Right lobe of liver (tissue), 6 donors: ENCODE data around the gene CHCHD5. TPM values are rescaled to one million over a fixed set of nuclear protein-coding genes. Genes with fewer than 3 reads are reported as not detected.
A peak's percentile ranks its signal among the peaks of the same experiment; 100 is the strongest.

ENCODE experiments used
- ATAC-seq, 4 donors: fragments of 200-7000 bp; cut with Tn5 transposase; one replicate each; pipeline ENCODE4 v1.9.1; 2020; ENCODE audit warnings: mild to moderate bottlenecking in 4 of 4, moderate library complexity in 4 of 4
- DNase-seq, 3 donors: peaks; one replicate each; pipeline ENCODE4 v3.0.0-alpha.2; 2020
- H3K27ac ChIP-seq, 3 donors: fragments of 200-600 bp; one replicate each; pipeline ENCODE4 v1.8.0; 2022
- H3K27me3 ChIP-seq, 2 donors: fragments of 200-600 bp; one replicate each; pipeline ENCODE4 v1.8.0; 2022
- H3K36me3 ChIP-seq, 4 donors: fragments of 200-600 bp; sonication (generic) in 1 of 4; one replicate each; pipeline versions ENCODE4 v1.5.1 to v1.8.0; 2017 to 2022; ENCODE audit warnings: control low read depth in 1 of 4
- H3K4me1 ChIP-seq, 4 donors: fragments of 200-600 bp; sonication (generic) in 1 of 4; one replicate each; pipeline versions ENCODE4 v1.5.1 to v1.8.0; 2017 to 2022; ENCODE audit warnings: control low read depth in 1 of 4
- H3K4me3 ChIP-seq, 3 donors: fragments of 200-600 bp; one replicate each; pipeline ENCODE4 v1.8.0; 2022
- H3K9me3 ChIP-seq, 4 donors: fragments of 200-600 bp; sonication (generic) in 1 of 4; one replicate each; pipeline versions ENCODE4 v1.5.1 to v1.8.0; 2017 to 2022; ENCODE audit warnings: control low read depth in 1 of 4
- CTCF ChIP-seq, 4 donors: fragments of 200-600 bp in 3 of 4; fragments of 450-650 bp in 1 of 4; IDR thresholded peaks; one replicate each; pipeline versions ENCODE4 v1.5.1 to v1.8.0; 2016 to 2022; ENCODE audit warnings: antibody characterized with exemption in 4 of 4, mild to moderate bottlenecking in 2 of 4
- POLR2A ChIP-seq: fragments of 450-650 bp; IDR thresholded peaks from one replicate; pipeline ENCODE4 v1.6.1; 2017; ENCODE audit warnings: antibody characterized with exemption, mild to moderate bottlenecking
- WGBS: methylation state at CpG from one replicate; pipeline ENCODE4 v1.1.6; 2018; ENCODE audit warnings: low coverage, low lambda C conversion rate; ENCODE audit not compliant: insufficient coverage; ENCODE audit errors: missing lambda C conversion rate; 5-methylcytosine and 5-hydroxymethylcytosine counted together
- intact Hi-C, 2 donors: fragments of 100-400 bp; cut with DNase I; formaldehyde crosslinking; loops; one replicate each; pipeline versions ENCODE4 v1.11.2 to v1.14.1; 2022
- total RNA-seq, 6 experiments: library from RNA; depleted of rRNA in 2 of 6; stranded (reverse); fragments of >200 nt in 2 of 6; fragmentation: NEBNext Ultra II Directional in 3 of 6; extraction: Animal tissue kit (Norgen Biotek cat#: 25700) in 3 of 6; gene quantifications; one replicate each; pipeline versions ENCODE4 v1.1.0 to v1.2.4, GENCODE V29; 2016 to 2023
- donor health status: DM: no; HTN: yes; CAD: no.
- donor health status: DM: no; HTN: no; CAD: no.
- donor health status: DM: no; HTN: no; CAD: no.
- donor health status: DM: no; HTN: yes; CAD: no.
- donor health status: DM: no; HTN: yes; CAD: no.

CHCHD5 gene
- total RNA-seq, 6 experiments from 2014 or later: 15.1 to 29.5 (median 18.7) TPM

- no peak overlapping the region for H3K27ac ChIP-seq
- no peaks in the 10 kb centered on the region for H3K27me3 ChIP-seq
- no peak overlapping the region for H3K4me3 ChIP-seq
- no peak for ATAC-seq
- 69% methylated on average over 6 of the region's 6 CpGs for WGBS
- TF ChIP-seq POLR2A (no peak), CTCF (IDR thresholded peaks at IDR 0.05) (no peak)
- peaks cover 0 to 6% (median 0%) of the 10 kb centered on the region in 4 donors for H3K4me1 ChIP-seq
- intact Hi-C loops: loop anchor here in 1 of 2 donors (10.0 kb wide), 1 partner anchor 96 kb away; the partner anchor contains the start of gene NT5DC4
- H3K36me3 ChIP-seq: no peaks in the 10 kb centered on the region
- DNase-seq: no peak
- no peaks in the 10 kb centered on the region for H3K9me3 ChIP-seq
Measured at GRCh38 chr2:112629224-112629623, 44.8 kb downstream of the CHCHD5 start.

GRCh38 chr2:112629823-112630222, 45.4 kb downstream of the CHCHD5 start:
- 78% methylated on average over 8 of the region's 8 CpGs for WGBS
- H3K27ac ChIP-seq: no peak overlapping the region
- H3K4me1 ChIP-seq: peaks cover 0 to 6% (median 0%) of the 10 kb centered on the region in 4 donors
- TF ChIP-seq CTCF (IDR thresholded peaks at IDR 0.05) (no peak), POLR2A (no peak)
- H3K36me3 ChIP-seq: no peaks in the 10 kb centered on the region
- DNase-seq (peak in 1 of 3 donors; percentile 14), ATAC-seq (no peak)
- no peak overlapping the region for H3K4me3 ChIP-seq
- intact Hi-C loops: loop anchor here (10.0 kb wide), 1 partner anchor 95 kb away; the partner anchor contains the start of gene NT5DC4 (in 2 of the 2)
- H3K9me3 ChIP-seq: no peaks in the 10 kb centered on the region
- no peaks in the 10 kb centered on the region for H3K27me3 ChIP-seq

GRCh38 chr2:112630268-112630667, 45.9 kb downstream of the CHCHD5 start:
- no peak overlapping the region for H3K27ac ChIP-seq
- intact Hi-C loops: loop anchor here in 1 of 2 donors (10.0 kb wide), 1 partner anchor 95 kb away; the partner anchor contains the start of gene NT5DC4

GRCh38 chr2:112633708-112634107, 49.3 kb downstream of the CHCHD5 start:
- Histone ChIP-seq H3K36me3 (no peaks in the 10 kb centered on the region), H3K9me3 (no peaks in the 10 kb centered on the region), H3K4me1 (peaks cover 0 to 10% (median 0%) of the 10 kb centered on the region in 4 donors), H3K4me3 (no peak overlapping the region), H3K27me3 (no peaks in the 10 kb centered on the region), H3K27ac (no peak overlapping the region)
- 100% methylated on average over 3 of the region's 5 CpGs for WGBS
- no peak for DNase-seq
- intact Hi-C loops: loop anchor here in 1 of 2 donors (10.0 kb wide), 1 partner anchor 91 kb away; the partner anchor contains the start of gene NT5DC4
- no peak for TF ChIP-seq CTCF (IDR thresholded peaks at IDR 0.05)
- TF ChIP-seq POLR2A: no peak
- no peak for ATAC-seq

More at GRCh38 chr2:112630268-112630667, 45.9 kb downstream of the CHCHD5 start:
- H3K4me3 ChIP-seq: no peak overlapping the region
- ATAC-seq (no peak), DNase-seq (peak in 1 of 3 donors; percentile 4)
- TF ChIP-seq CTCF (IDR thresholded peaks at IDR 0.05) (no peak), POLR2A (no peak)
- H3K4me1 ChIP-seq: peaks cover 0 to 6% (median 0%) of the 10 kb centered on the region in 4 donors
- no peaks in the 10 kb centered on the region for H3K36me3 ChIP-seq
- no peaks in the 10 kb centered on the region for H3K9me3 ChIP-seq
- WGBS: 54% methylated on average over 4 of the region's 4 CpGs
- H3K27me3 ChIP-seq: no peaks in the 10 kb centered on the region
